ENCODE results near the gene SSNA1.

The SSNA1 gene

DNA sequence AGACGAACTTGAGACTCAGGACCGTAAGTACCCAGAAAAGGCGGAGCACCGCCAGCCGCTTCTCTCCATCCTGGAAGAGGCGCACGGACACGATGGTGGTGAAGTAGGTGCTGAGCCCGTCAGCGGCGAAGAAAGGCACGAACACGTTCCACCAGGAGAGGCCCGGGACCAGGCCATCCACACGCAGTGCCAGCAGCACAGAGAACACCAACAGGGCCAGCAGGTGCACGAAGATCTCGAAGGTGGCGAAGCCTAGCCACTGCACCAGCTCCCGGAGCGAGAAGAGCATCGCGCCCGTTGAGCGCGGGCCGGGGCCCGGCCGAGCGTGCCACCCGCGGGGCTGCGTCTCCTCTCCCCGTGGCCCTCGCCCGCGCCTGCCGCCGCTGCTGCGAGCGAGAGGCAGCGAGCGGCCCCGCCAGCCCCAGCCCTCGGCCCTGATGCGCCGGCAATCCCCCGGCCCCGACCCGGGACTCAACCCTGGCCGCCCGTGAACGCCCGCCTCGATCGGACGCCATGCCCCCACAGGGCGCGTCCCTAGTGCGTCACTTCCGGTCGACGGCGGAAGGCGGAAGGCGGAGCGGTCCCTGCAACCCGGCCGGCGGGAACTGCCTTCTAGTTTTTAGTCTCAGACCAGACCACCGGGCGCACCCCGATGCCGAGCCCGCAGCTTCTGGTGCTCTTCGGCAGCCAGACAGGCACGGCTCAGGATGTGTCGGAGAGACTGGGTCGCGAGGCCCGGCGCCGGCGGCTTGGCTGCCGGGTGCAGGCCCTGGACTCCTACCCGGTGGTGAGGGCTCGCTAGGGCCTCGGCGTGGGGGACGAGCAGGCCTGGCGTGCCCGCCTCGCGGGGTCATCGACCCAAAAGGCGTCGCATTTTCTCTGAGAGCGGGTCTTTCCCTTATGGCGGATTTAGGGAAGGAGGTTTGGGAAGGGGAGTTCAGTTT lies 16.9 kb downstream of the SSNA1 start, which contains the start of the genes NDOR1 and TMEM203:
TSS of gene NDOR1 (plus strand) at position 575 of the 944 bp plus-strand sequence. CDS start at position 653, 78 bp downstream.
TSS of gene TMEM203 (minus strand) at position 523 of the 944 bp plus-strand sequence. CDS start at position 289, 234 bp downstream.
- H3K4me1 ChIP-seq = peaks cover 69% of the 10 kb centered on the region
- H3K9ac ChIP-seq = peak within 1 kb of the TSS; percentile 91
- no peaks in the 10 kb centered on the region for H3K9me3 ChIP-seq
- H3K27ac ChIP-seq = peak within 1 kb of the TSS; percentile 91
- peaks cover 32% of the 10 kb centered on the region for H3K36me3 ChIP-seq
- H3K4me3 ChIP-seq = peak within 1 kb of the TSS; percentile 84
- H3K4me2 ChIP-seq = peak within 1 kb of the TSS; percentile 100
- H4K20me1 ChIP-seq = peaks cover 59% of the 10 kb centered on the region
- no peaks in the 10 kb centered on the region for H3K27me3 ChIP-seq
- TF ChIP-seq Cebpa-rat (IDR thresholded peaks at IDR 0.05) = no peak

DNA sequence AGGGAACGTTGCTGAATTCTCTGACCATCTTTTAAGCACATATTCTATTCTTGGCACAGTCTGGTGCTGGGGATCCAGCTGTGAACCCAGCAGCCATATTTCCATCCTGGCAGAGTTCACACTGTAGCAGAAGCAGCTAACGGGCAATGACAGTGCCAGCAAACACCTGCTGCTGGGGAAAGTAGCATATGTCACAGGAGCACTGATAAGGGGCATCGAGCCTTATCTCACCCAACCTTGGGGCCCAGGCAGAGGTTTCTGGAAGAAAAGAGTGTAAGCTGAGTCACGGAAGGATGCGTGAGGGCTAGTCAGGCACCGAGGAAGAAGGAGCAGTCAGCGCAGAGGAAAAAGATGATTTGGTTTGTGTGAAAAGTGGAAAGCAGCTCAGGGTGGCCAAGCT lies 18.1 kb downstream of the SSNA1 start:
- Histone ChIP-seq H4K20me1 (peaks cover 56% of the 10 kb centered on the region), H3K4me2 (peak overlapping the region; percentile 100), H3K4me1 (peaks cover 69% of the 10 kb centered on the region), H3K4me3 (peak overlapping the region; percentile 84), H3K27ac (no peak overlapping the region), H3K9me3 (no peaks in the 10 kb centered on the region), H3K27me3 (no peaks in the 10 kb centered on the region), H3K9ac (peak overlapping the region; percentile 91), H3K36me3 (peaks cover 37% of the 10 kb centered on the region)
- no peak for TF ChIP-seq Cebpa-rat (IDR thresholded peaks at IDR 0.05)

DNA sequence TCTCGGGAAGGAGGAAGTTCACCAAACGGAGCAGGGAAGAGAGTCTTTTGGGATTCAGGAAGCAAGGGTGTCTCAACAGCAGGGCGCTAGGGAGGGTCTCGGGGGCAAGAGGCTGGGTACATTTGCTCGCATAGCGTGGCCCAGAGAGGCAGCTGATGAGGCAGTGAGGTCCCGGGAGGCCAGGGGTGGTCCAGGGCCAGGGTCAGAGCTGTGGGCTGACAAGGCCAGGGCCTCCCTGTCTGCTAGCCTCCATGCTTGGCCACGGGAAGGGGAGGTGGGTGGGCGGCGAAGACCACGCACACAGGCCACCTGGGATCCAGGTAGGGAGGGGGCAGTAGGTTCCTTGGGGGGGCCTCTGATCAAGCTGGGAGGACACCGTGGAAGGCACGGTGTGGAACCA lies 23.1 kb downstream of the SSNA1 start:
- Histone ChIP-seq H3K4me2 (no peak overlapping the region), H4K20me1 (peaks cover 10% of the 10 kb centered on the region; the same call in 1 of the 2 replicates), H3K27ac (no peak overlapping the region), H3K27me3 (no peaks in the 10 kb centered on the region), H3K9ac (no peak overlapping the region), H3K4me3 (no peak overlapping the region), H3K36me3 (peaks cover 78% of the 10 kb centered on the region), H3K9me3 (no peaks in the 10 kb centered on the region), H3K4me1 (peaks cover 40% of the 10 kb centered on the region)
- no peak for TF ChIP-seq Cebpa-rat (IDR thresholded peaks at IDR 0.05)

DNA sequence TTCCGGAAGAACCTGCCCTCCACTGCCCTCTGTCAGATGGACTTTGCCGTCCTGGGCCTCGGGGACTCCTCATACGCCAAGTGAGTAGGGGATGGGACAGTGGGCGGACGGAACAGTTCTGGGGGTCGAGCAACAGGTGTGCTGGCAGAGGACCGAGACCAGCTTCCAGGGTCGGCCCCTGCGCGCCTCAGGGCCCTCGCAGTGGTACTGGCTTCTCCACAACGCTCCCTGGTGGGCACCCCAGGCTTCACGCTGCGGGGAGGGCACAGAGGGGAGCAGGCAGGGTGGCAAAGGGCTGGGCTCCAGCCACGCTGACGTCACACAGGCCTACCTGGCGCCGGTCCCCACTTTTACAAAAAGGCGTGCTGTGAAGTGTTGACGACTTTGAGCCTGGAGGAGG lies 24.0 kb downstream of the SSNA1 start:
- H4K20me1 ChIP-seq = peaks cover under 1% of the 10 kb centered on the region; the same call in 1 of the 2 replicates
- H3K9ac ChIP-seq = no peak overlapping the region
- peaks cover 40% of the 10 kb centered on the region for H3K4me1 ChIP-seq
- no peak overlapping the region for H3K4me3 ChIP-seq
- H3K4me2 ChIP-seq = no peak overlapping the region
- H3K27ac ChIP-seq = no peak overlapping the region
- no peak for TF ChIP-seq Cebpa-rat (IDR thresholded peaks at IDR 0.05)
- H3K9me3 ChIP-seq = no peaks in the 10 kb centered on the region
- H3K36me3 ChIP-seq = peaks cover 74% of the 10 kb centered on the region
- no peaks in the 10 kb centered on the region for H3K27me3 ChIP-seq

DNA sequence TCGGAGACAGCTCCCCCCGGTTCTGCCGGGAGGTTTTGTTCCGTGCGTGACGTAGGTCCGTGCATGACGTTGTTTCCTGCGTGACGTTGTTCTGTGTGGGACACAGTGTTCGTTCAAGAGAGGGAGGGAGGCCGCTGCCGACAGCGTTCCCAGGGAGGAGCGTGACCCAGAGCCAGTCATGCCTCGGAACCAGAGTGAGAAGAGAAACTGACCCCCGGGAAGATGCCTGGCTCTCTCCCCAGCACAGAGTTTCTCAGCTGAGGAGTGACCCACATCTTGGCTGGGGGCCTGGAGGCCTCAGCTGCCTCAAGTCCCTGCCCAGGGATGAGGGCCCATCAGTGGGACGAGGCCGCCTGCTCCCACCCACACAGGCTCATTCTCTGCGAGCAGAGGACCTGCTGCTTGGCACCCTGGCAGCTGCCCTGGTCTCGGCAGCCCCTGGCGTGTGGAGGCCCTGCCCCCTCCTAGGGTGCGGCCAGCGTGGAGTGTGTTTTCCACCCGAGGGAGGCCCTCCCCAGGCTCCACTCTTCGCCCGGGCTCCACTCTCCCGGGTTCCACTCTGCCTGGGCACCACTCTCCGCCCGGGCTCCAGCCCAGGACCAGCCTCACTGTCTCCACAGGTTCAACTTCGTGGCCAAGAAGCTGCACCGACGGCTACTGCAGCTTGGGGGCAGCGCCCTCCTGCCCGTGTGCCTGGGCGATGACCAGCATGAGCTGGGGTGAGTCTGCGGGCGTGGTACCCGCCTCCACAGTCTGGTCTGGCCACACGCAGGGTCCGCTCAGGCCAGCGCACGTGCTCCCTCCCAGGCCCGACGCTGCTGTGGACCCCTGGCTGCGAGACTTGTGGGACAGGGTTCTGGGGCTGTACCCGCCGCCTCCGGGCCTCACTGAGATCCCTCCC lies 24.9 kb downstream of the SSNA1 start:
- H3K36me3 ChIP-seq = peaks cover 74% of the 10 kb centered on the region

DNA sequence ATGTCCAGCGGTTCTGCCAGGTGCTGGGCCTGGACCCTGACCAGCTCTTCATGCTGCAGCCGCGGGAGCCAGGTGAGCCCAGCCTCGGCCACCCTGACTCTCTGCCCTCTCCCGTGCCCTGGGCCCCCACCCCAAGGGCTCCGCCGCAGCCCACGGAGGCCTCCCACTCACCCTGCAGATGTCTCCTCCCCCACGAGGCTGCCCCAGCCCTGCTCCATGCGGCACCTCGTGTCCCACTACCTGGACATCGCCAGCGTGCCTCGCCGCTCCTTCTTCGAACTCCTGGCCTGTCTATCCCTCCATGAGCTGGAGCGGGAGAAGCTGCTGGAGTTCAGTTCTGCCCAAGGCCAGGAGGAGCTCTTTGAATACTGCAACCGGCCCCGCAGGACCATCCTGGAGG lies 26.1 kb downstream of the SSNA1 start:
- Histone ChIP-seq H3K4me3 (no peak overlapping the region), H3K36me3 (peaks cover 73% of the 10 kb centered on the region), H3K4me1 (peaks cover 47% of the 10 kb centered on the region), H4K20me1 (no peaks in the 10 kb centered on the region; the same call in 1 of the 2 replicates), H3K9ac (no peak overlapping the region), H3K4me2 (no peak overlapping the region), H3K9me3 (no peaks in the 10 kb centered on the region), H3K27me3 (no peaks in the 10 kb centered on the region), H3K27ac (no peak overlapping the region)
- TF ChIP-seq Cebpa-rat (IDR thresholded peaks at IDR 0.05) = no peak

More for the DNA sequence above, 24.9 kb downstream of the SSNA1 start:
- Histone ChIP-seq H3K9ac (no peak overlapping the region), H4K20me1 (no peaks in the 10 kb centered on the region; the same call in 1 of the 2 replicates), H3K27ac (no peak overlapping the region), H3K4me1 (peaks cover 47% of the 10 kb centered on the region), H3K27me3 (no peaks in the 10 kb centered on the region), H3K4me3 (no peak overlapping the region), H3K9me3 (no peaks in the 10 kb centered on the region), H3K4me2 (no peak overlapping the region)
- no peak for TF ChIP-seq Cebpa-rat (IDR thresholded peaks at IDR 0.05)

DNA sequence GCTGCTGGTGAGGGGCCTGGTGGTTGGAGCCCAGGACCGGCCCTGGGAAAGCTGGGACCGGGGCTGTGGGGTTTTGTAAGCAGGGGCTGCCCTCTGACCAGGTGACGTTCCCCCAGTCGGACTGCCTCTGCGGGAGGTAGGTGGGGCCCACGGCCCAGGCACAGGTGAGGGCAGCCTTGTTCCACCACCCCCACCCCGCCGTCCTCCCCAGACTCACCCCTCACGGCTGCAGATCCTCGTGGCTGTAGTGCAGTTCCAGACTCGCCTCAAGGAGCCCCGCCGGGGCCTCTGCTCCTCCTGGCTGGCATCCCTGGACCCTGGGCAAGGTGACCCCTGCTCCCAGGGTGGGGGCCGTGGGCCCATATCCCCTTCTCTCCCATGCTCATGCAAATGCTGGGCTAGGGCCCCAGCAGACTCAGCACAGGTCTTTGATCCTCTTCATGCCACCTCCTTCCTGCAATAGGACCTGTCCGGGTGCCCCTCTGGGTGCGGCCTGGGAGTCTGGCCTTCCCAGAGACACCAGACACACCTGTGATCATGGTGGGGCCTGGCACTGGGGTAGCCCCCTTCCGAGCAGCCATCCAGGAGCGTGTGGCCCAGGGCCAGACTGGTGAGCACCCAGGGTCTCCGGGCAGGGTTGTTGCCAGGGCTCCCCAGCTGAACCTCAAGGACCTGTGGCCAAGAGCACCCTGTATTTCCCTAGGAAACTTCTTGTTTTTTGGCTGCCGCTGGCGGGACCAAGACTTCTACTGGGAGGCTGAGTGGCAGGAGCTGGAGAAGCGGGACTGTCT lies 26.9 kb downstream of the SSNA1 start:
- peaks cover 73% of the 10 kb centered on the region for H3K36me3 ChIP-seq
- no peak overlapping the region for H3K4me3 ChIP-seq
- no peak overlapping the region for H3K4me2 ChIP-seq
- no peaks in the 10 kb centered on the region for H3K27me3 ChIP-seq
- no peak for TF ChIP-seq Cebpa-rat (IDR thresholded peaks at IDR 0.05)
- H3K9ac ChIP-seq = no peak overlapping the region
- peaks cover 40% of the 10 kb centered on the region for H3K4me1 ChIP-seq
- H3K27ac ChIP-seq = no peak overlapping the region
- H3K9me3 ChIP-seq = no peaks in the 10 kb centered on the region
- H4K20me1 ChIP-seq = peaks cover 6% of the 10 kb centered on the region; the same call in 1 of the 2 replicates

DNA sequence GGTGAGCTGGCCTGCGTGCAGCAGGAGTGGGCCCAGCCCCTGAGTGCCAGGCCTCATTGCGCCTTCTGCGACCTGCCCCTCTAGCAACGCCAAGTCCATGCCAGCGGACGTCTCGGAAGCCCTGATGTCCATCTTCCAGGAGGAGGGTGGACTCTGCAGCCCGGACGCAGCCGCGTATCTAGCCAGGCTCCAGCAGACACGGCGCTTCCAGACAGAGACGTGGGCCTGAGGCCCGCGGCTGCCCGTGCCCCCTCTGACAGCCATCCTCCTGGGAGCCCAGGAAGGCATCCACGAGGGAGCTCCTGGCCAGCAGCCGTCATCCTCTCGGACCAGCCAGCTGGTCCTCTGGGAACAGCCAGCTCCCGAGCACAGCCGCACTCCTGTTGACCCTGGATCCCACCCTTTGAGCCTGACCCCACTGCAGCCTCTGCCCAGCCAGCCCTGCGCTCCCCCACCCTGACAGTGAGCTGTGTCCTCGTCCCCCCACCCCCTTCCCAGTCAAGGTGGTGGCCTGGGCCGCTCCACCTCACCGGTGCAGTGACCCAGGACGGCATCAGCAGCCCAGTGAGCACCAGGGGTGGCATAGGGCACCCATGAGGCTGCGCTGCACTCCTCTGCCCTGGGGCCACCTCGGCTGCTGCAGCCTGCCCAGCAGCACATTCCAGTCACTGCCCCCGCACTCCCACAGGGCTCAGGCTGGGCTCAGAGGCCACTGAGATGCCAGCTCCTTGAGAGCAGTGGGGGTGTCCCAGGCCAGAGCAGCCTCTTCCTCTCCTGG lies 27.9 kb downstream of the SSNA1 start:
- no peaks in the 10 kb centered on the region for H3K27me3 ChIP-seq
- H4K20me1 ChIP-seq = peaks cover 8% of the 10 kb centered on the region; the same call in 1 of the 2 replicates
- no peaks in the 10 kb centered on the region for H3K9me3 ChIP-seq
- no peak for TF ChIP-seq Cebpa-rat (IDR thresholded peaks at IDR 0.05)
- H3K4me3 ChIP-seq = no peak overlapping the region
- H3K4me1 ChIP-seq = peaks cover 34% of the 10 kb centered on the region
- H3K4me2 ChIP-seq = peak overlapping the region; percentile 64
- H3K9ac ChIP-seq = 0 out of 2 replicates have a peak overlapping the region, but pooled peaks have one; percentile 29
- peak overlapping the region; percentile 63 for H3K27ac ChIP-seq
- H3K36me3 ChIP-seq = peaks cover 73% of the 10 kb centered on the region
